HEK293 (cell line): ENCODE results near the gene STX10.

Experiments used
- GLI2 ChIP-seq: fragments of 450-650 bp; formaldehyde crosslinking; IDR thresholded peaks from 2 replicates; pipeline ENCODE4; 2017; ENCODE audit warnings: missing biosample characterization, missing genetic modification characterization, low read depth, borderline replicate concordance
- ZFHX2 ChIP-seq: fragments of 450-650 bp; formaldehyde crosslinking; conservative IDR thresholded peaks from 2 replicates; pipeline ENCODE4 v1.5.1; 2016; ENCODE audit warnings: missing biosample characterization, missing genetic modification characterization
- ZNF112 ChIP-seq: fragments of 450-650 bp; formaldehyde crosslinking; IDR thresholded peaks from 2 replicates; pipeline ENCODE4 v1.5.0; 2017; ENCODE audit warnings: missing biosample characterization, missing genetic modification characterization
- ZNF138 ChIP-seq: fragments of 450-650 bp; formaldehyde crosslinking; IDR thresholded peaks from 2 replicates; pipeline ENCODE4 v1.5.1; 2016; ENCODE audit warnings: missing biosample characterization, missing genetic modification characterization, borderline replicate concordance
- ZNF16 ChIP-seq: fragments of 450-650 bp; formaldehyde crosslinking; IDR thresholded peaks from 2 replicates; pipeline ENCODE4 v1.5.1; 2016; ENCODE audit warnings: low read depth, missing biosample characterization, missing genetic modification characterization
- ZXDB ChIP-seq: fragments of 450-650 bp; formaldehyde crosslinking; IDR thresholded peaks from 2 replicates; pipeline ENCODE4 v1.5.1; 2016; ENCODE audit warnings: missing biosample characterization, missing genetic modification characterization
- TF ChIP-seq, protein P1 (sequence below): fragments of 450-650 bp; formaldehyde crosslinking; IDR thresholded peaks from 2 replicates; pipeline ENCODE4 v1.5.1; 2016; ENCODE audit warnings: missing biosample characterization, missing genetic modification characterization
- TF ChIP-seq, protein P2 (sequence below): fragments of 450-650 bp; formaldehyde crosslinking; IDR thresholded peaks from 2 replicates; pipeline ENCODE4 v1.5.1; 2016; ENCODE audit warnings: missing biosample characterization, missing genetic modification characterization
- TF ChIP-seq, protein P3 (sequence below): fragments of 450-650 bp; formaldehyde crosslinking; IDR thresholded peaks from 2 replicates; pipeline ENCODE4 v1.5.1; 2016; ENCODE audit warnings: missing biosample characterization, missing genetic modification characterization

DNA sequence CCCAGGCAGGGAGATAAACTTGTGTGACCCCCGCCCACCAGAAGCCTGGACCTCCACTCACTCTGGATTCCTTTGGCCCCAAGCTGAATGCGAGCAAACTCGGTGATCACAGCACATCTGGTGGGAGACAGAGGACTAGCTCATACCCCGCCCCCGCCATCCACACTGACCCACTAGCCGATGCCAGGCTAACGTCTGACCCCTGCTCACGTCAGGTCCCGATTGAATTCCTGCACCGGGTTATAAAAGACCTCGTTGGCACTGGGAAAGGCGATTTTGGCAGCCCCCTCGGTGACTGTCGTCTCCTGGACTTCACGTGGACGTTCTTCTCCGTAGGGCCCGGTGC is 34.3 kb downstream of the STX10 start:
- no peak for TF ChIP-seq ZNF138 (tag by site-specific recombination)
- no peak for TF ChIP-seq ZNF112 (tag by site-specific recombination)
- no peak; the same call in 1 of the 2 replicates for TF ChIP-seq ZFHX2 (tag by site-specific recombination)
- TF ChIP-seq, protein P1, sequence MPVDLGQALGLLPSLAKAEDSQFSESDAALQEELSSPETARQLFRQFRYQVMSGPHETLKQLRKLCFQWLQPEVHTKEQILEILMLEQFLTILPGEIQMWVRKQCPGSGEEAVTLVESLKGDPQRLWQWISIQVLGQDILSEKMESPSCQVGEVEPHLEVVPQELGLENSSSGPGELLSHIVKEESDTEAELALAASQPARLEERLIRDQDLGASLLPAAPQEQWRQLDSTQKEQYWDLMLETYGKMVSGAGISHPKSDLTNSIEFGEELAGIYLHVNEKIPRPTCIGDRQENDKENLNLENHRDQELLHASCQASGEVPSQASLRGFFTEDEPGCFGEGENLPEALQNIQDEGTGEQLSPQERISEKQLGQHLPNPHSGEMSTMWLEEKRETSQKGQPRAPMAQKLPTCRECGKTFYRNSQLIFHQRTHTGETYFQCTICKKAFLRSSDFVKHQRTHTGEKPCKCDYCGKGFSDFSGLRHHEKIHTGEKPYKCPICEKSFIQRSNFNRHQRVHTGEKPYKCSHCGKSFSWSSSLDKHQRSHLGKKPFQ (tag by site-specific recombination), result no peak
- TF ChIP-seq, protein P2, sequence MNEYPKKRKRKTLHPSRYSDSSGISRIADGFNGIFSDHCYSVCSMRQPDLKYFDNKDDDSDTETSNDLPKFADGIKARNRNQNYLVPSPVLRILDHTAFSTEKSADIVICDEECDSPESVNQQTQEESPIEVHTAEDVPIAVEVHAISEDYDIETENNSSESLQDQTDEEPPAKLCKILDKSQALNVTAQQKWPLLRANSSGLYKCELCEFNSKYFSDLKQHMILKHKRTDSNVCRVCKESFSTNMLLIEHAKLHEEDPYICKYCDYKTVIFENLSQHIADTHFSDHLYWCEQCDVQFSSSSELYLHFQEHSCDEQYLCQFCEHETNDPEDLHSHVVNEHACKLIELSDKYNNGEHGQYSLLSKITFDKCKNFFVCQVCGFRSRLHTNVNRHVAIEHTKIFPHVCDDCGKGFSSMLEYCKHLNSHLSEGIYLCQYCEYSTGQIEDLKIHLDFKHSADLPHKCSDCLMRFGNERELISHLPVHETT (tag by site-specific recombination), result no peak
- TF ChIP-seq, protein P3, sequence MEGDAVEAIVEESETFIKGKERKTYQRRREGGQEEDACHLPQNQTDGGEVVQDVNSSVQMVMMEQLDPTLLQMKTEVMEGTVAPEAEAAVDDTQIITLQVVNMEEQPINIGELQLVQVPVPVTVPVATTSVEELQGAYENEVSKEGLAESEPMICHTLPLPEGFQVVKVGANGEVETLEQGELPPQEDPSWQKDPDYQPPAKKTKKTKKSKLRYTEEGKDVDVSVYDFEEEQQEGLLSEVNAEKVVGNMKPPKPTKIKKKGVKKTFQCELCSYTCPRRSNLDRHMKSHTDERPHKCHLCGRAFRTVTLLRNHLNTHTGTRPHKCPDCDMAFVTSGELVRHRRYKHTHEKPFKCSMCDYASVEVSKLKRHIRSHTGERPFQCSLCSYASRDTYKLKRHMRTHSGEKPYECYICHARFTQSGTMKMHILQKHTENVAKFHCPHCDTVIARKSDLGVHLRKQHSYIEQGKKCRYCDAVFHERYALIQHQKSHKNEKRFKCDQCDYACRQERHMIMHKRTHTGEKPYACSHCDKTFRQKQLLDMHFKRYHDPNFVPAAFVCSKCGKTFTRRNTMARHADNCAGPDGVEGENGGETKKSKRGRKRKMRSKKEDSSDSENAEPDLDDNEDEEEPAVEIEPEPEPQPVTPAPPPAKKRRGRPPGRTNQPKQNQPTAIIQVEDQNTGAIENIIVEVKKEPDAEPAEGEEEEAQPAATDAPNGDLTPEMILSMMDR (tag by site-specific recombination), result no peak
- TF ChIP-seq GLI2 (tag by site-specific recombination), result no peak
- TF ChIP-seq ZXDB (tag by site-specific recombination), result no peak
- no peak for TF ChIP-seq ZNF16
